Activated CD8-positive, alpha-beta T cell treated with anti-CD3 and anti-CD28 coated beads, Interleukin-2, amount 10 ng/mL, durations not matched to agents 7 days and 5 days (primary cell): ENCODE measurements around the gene CCDC57. TPM values are rescaled to one million over a fixed set of nuclear protein-coding genes. Genes with fewer than 3 reads are reported as not detected.

ENCODE experiments used
- ATAC-seq: fragments of 150-1000 bp; cut with Tn5 transposase; one replicate; pipeline ENCODE4 v1.10.0; 2021; ENCODE audit warnings: moderate library complexity
- CTCF ChIA-PET: fragments of 350-600 bp; sonication (Branson Sonifier 250); formaldehyde crosslinking; loops from one replicate; lab custom pipeline; 2021; ENCODE audit warnings: antibody characterized with exemption; lab: Charles Lee
- POLR2A ChIA-PET: fragments of 350-600 bp; sonication (Branson Sonifier 250); formaldehyde crosslinking; loops from one replicate; lab custom pipeline; 2021; ENCODE audit warnings: antibody characterized with exemption; lab: Charles Lee
- DNase-seq: peaks from one replicate; pipeline ENCODE4 v3.0.0-alpha.2; 2020
- H3K27ac Mint-ChIP-seq: one replicate; pipeline ENCODE4 v1.8.0; 2021; ENCODE audit warnings: mild to moderate bottlenecking, mixed read lengths
- H3K27me3 Mint-ChIP-seq: one replicate; pipeline ENCODE4 v1.8.0; 2021; ENCODE audit warnings: low read depth, mixed read lengths
- H3K36me3 Mint-ChIP-seq: one replicate; pipeline ENCODE4 v1.8.0; 2021; ENCODE audit warnings: low read depth, mixed read lengths
- H3K4me1 Mint-ChIP-seq: one replicate; pipeline ENCODE4 v1.8.0; 2021; ENCODE audit warnings: low read depth, mixed read lengths
- H3K4me3 Mint-ChIP-seq: one replicate; pipeline ENCODE4 v1.8.0; 2021; ENCODE audit warnings: mild to moderate bottlenecking, mixed read lengths
- H3K9me3 Mint-ChIP-seq: one replicate; pipeline ENCODE4 v1.8.0; 2022; ENCODE audit warnings: mixed read lengths; ENCODE audit not compliant: insufficient read depth
- total RNA-seq, 2 experiments: library from RNA; stranded (reverse); gene quantifications; one replicate each; pipeline ENCODE4 v1.2.3, GENCODE V29; 2021

The CCDC57 gene
- total RNA-seq, 2 experiments from 2014 or later, result 78.3 to 84.7 TPM

DNA sequence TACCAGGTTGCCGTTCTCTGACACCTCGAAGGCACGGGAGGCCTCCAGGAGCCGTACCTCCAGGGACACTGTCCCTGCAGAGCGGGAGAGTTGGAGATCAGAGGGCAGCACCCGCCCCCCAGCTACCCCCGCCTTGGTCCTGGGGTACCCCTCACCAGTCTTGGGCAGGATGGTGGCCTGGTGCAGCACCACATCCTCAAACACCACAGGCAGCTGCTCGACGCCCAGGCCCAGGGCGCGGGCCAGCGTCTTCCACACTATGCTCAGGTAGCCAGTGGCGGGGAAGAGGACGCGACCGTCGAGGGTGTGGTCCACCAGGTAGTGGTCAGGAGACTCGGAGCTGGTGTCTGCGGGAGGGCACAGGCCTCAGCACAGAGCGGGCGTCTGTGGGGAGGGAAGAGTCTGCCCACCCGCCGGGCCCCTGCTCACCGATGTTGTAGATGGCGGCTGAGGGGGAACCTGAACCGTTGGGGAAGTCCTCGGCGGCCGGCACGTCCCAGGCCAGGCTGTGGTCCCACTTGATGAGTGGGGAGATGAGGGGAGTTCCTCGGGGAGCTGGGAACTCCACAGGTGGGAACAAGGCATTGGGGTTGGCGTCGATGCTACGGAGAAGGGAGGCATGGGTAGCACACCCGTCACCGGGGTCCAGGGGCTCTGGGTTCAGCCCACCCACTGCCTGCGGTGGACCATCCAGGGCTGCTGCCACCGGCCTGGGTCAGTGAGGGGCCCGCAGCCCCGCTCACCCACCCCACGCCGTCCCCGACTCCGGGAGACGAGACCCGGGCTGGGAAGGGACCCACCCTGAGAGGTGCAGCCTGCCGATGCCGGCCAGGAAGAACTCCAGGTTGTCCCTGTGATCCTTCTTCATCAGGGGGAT, 124.4 kb downstream of the CCDC57 start:
- Mint-ChIP-seq H3K4me3 (no peak overlapping the region), H3K27me3 (no peaks in the 10 kb centered on the region), H3K27ac (no peak overlapping the region), H3K9me3 (no peaks in the 10 kb centered on the region), H3K4me1 (no peaks in the 10 kb centered on the region), H3K36me3 (peaks cover 24% of the 10 kb centered on the region)
- CTCF ChIA-PET, result no interaction called here
- ATAC-seq (no peak), DNase-seq (no peak)
- POLR2A ChIA-PET, result no interaction called here

DNA sequence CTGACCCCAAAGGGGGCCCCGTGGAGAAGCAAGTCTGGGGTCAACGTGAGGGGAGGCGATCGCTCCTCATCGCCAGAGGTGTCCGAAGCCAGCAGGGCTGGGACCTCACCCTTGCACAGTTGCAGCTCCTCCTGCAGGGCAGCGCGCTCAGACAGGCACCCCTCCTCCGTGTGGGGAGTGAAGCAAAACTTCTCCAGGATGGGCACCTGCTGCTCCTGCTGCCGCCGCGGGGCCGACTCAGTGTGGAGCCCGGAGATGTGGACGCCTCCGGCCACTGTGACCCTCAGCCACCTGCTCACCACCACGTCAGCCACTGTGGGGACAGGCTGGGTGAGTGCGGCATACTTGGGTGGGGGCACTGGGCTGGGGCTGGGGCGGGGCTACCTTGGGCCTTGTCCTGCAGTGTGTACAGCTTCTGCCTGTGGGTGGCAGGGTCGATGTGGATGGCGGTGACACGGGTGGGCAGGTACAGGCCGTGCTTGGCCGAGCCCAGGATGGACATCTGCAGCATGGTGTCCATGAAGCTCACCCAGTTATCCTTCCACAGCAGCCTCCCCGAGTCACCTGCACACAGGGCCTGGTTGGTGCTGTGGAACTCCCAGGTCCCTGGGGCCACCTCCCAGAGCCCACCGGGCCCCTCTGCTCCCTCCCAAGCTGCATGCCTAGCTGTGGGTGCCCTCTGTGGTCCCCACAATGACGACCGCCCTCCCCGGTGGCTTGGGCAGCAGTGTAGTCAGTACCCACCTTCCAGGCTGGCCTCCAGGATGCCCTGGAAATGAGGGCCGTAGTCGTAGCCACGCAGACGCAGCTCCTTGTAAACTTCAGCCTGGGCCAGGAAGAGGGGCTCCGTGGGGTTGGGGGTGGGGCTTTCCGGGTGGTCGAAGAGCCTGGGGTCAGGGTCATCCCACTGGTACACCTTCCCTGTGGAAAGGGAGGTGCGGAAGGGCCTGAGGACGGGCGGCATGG, 125.4 kb downstream of the CCDC57 start:
- no peak for ATAC-seq
- peaks cover 25% of the 10 kb centered on the region for H3K36me3 Mint-ChIP-seq
- no peaks in the 10 kb centered on the region for H3K27me3 Mint-ChIP-seq
- no peaks in the 10 kb centered on the region for H3K9me3 Mint-ChIP-seq
- no peak overlapping the region for H3K4me3 Mint-ChIP-seq
- DNase-seq, result no peak
- POLR2A ChIA-PET, result interaction anchor here (0.8 to 1.0 kb wide), 2 partner anchors 11 to 24 kb away, joined by 3 to 4 read pairs; no protein-coding TSS in a partner anchor
- H3K27ac Mint-ChIP-seq, result no peak overlapping the region
- CTCF ChIA-PET, result no interaction called here
- no peaks in the 10 kb centered on the region for H3K4me1 Mint-ChIP-seq

DNA sequence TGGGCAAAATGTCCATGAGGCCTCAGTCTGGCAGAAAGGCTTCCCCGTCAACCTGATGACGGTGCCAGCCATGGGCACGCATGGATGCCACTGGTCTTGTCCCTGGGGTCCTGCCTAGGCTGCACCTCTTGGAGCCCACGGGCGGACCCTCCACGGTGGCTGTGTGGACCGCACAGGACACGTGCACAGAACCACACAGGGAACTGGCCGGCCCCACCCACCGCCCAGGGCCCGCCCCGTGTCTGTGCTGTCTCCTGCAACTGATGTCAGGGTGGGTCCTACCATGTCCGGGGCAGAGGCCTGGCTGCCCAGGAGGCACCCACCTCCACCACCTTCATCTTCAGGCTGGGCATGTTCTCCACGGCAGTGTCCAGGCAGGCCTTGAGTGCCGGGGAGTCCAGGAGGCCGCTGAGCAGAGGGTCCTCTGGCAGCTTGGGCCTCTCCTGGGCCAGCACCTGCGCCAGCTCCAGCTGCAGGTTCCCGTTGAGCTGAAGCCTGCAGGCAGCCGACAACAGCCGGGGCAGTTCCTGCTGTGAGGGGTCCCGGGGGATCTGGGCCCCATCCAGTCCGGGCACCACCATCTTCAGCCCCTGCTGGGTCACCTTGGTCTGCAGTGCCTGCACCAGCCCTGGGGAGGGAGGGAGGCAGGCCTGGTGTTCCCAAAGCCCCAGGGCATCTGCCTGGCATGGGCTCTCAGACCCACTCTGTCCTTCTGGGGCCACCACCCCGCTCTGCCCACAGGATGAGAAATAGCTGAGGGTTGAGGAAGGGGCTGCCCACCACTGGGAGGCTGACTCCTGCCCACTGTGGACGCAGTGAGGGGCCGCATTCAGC, 126.5 kb downstream of the CCDC57 start:
- POLR2A ChIA-PET, result interaction anchor here (0.8 to 1.0 kb wide), 2 partner anchors 10 to 23 kb away, joined by 3 to 4 read pairs; no protein-coding TSS in a partner anchor
- no peaks in the 10 kb centered on the region for H3K9me3 Mint-ChIP-seq
- no peaks in the 10 kb centered on the region for H3K27me3 Mint-ChIP-seq
- peaks cover 24% of the 10 kb centered on the region for H3K36me3 Mint-ChIP-seq
- no peak for ATAC-seq
- no peak overlapping the region for H3K27ac Mint-ChIP-seq
- no peaks in the 10 kb centered on the region for H3K4me1 Mint-ChIP-seq
- DNase-seq, result no peak
- CTCF ChIA-PET, result no interaction called here
- H3K4me3 Mint-ChIP-seq, result no peak overlapping the region

DNA sequence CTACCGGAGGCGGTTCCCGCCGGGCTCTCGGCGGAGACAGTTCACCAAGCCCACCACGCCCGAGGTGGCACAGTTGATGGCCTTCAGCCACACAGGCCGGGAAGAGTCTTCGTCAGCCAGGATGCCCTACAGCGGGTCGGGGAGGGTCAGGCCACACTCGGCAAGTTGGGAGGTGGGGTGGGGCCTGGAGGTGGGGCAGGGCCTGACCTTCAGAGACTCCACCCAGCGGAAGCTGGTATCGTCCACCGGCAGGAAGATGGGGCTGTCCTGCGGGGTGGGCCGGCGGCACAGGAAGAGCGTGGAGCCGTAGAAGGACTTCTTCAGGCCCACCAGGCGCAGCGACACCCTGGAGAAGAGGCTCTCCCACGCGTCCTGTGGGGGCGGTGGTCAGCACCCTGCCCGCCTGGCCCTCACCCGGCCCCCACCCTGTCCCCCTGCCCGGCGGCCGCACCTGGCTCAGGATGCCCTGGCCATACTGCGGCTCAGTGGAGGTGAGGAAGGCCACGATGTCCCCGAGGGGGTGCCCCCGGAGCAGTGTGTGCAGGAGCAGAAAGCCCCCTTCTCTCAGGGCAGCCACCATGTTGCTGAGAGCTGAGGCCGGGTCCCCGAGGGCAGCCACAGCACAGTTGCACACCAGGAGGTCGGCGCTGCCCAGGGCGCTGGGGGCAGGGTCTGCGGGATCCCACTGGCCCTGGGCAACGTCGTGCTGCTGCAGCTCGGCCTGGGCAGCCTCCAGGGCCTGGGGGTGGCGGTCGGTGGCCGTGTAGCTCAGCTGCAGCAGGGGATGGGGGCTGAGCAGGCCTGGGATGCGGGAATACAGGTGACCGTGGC, 127.4 kb downstream of the CCDC57 start:
- CTCF ChIA-PET, result no interaction called here
- H3K4me1 Mint-ChIP-seq, result no peaks in the 10 kb centered on the region
- H3K36me3 Mint-ChIP-seq, result peaks cover 25% of the 10 kb centered on the region
- H3K9me3 Mint-ChIP-seq, result no peaks in the 10 kb centered on the region
- POLR2A ChIA-PET, result no interaction called here
- no peak for DNase-seq
- H3K4me3 Mint-ChIP-seq, result no peak overlapping the region
- H3K27me3 Mint-ChIP-seq, result no peaks in the 10 kb centered on the region
- ATAC-seq, result no peak
- no peak overlapping the region for H3K27ac Mint-ChIP-seq

DNA sequence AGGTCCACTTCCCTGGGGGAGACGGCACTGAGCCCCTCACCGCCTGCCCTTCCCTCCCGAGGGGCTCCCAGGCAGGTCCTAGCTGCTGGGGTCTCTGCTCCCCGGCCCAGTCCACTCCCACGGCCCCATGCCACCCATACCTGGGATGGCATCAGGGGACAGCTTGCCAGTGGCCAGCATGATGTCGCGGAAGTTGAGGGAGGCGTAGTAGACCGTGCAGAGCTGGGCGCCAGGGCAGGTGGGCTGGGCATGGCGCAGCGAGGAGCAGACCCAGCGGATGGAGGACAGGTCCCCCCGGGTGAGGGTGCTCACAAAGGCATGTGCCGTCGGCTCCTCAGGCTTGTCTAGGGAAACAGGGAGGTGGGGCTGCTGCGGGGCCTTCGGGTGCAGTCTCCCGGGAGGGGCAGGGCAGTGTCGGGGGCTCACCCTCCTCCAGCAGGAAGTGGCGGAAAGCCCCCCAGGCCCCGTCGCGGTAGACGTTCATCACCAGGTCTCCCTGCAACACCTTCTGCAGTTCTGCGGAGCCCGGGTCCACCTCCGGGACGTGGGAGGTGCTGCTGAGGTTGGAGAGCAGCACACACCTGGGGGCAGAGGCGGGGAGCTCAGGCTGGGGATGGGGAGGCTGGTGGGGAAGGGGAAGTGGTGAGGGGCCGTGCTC, 128.1 kb downstream of the CCDC57 start:
- H3K36me3 Mint-ChIP-seq, result peaks cover 29% of the 10 kb centered on the region
- POLR2A ChIA-PET, result no interaction called here

DNA sequence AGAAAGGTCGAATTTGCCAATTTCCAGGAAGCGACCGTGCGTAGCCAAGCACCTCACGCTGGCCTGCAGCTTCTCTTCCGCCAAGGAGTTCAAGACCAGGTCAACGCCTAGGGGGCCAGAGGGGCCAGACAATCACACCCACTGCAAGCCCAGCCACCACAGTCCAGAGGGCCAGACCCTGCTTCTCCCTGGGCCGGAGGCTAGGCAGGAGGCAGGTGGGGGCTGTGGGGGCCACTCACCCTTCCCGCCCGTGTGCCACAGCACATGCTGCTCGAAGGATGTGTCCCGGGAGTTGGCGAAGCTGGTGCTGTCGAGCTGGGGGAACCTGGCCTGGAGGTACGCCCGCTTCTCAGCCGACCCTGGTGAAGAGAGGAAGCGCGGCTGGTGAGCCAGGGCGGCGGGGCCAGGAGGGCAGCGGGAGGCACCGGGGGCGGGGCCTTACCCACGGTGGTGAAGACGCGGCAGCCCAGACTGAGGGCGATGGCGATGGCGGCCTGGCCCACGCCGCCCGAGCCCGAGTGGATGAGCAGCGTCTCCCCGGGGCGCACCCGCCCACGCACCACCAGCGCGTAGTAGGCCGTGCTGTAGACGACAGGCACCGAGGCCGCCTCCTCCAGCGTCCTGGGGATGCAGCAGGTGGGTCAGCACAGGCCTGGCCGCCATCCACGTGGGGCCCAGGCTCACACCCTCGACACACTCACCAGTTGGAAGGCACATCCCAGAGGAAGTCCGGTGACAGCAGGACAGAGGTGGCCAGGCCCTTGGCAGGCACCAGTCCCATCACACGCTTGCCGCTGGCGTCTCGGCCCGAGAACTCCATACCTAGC, 128.9 kb downstream of the CCDC57 start:
- no peak overlapping the region for H3K4me3 Mint-ChIP-seq
- POLR2A ChIA-PET, result no interaction called here
- ATAC-seq, result no peak
- no peak overlapping the region for H3K27ac Mint-ChIP-seq
- H3K27me3 Mint-ChIP-seq, result no peaks in the 10 kb centered on the region
- CTCF ChIA-PET, result no interaction called here
- no peaks in the 10 kb centered on the region for H3K4me1 Mint-ChIP-seq
- DNase-seq, result no peak
- no peaks in the 10 kb centered on the region for H3K9me3 Mint-ChIP-seq
- H3K36me3 Mint-ChIP-seq, result peaks cover 33% of the 10 kb centered on the region

More for the DNA sequence above, 128.1 kb downstream of the CCDC57 start:
- CTCF ChIA-PET, result no interaction called here
- no peak overlapping the region for H3K4me3 Mint-ChIP-seq
- DNase-seq (no peak), ATAC-seq (no peak)
- no peaks in the 10 kb centered on the region for H3K27me3 Mint-ChIP-seq
- no peaks in the 10 kb centered on the region for H3K9me3 Mint-ChIP-seq
- H3K27ac Mint-ChIP-seq, result no peak overlapping the region
- H3K4me1 Mint-ChIP-seq, result no peaks in the 10 kb centered on the region

DNA sequence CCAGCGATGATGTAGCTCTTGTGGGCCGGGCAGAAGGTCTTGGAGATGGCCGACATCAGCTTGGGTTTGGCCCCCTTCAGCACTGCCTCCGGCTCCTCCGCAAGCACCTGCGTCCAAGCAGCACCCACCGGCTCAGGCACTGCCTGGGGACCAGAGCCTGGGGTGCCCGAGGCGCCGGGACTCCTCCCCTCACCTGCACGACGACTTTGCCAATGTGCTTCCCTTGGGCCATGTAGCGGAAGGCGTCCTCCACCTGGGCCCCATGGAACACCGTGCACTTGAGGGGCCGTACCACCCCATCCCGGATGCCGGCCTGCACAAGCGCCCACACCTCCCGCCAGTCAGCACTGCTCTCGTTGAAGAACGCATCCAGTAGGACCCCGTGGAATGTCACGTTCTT, 129.6 kb downstream of the CCDC57 start:
- H3K27ac Mint-ChIP-seq, result no peak overlapping the region
- H3K4me3 Mint-ChIP-seq, result no peak overlapping the region
- ChIA-PET POLR2A (no interaction called here), CTCF (no interaction called here)
- H3K9me3 Mint-ChIP-seq, result no peaks in the 10 kb centered on the region
- no peaks in the 10 kb centered on the region for H3K27me3 Mint-ChIP-seq
- DNase-seq (no peak), ATAC-seq (no peak)
- H3K4me1 Mint-ChIP-seq, result no peaks in the 10 kb centered on the region
- peaks cover 32% of the 10 kb centered on the region for H3K36me3 Mint-ChIP-seq

DNA sequence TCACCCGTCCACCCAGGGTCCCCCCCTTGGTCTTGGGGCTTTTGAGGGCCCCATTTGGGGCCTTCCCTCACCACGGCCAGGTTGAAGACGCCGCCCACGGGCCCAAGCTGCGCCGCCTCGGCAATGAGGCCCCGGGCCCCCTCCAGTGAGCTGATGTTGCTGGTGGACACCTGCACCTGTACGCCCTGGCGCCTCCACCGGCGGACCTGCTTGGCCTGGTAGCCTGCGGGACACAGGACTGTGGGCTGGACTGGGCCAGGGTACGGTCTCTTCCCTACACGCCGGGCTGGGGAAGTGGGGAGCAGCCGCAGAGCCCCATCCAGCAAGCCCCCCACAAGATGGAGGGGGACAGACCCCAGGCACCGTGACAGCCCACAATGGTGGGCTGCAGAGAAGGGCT, 130.2 kb downstream of the CCDC57 start:
- no peak for ATAC-seq
- peaks cover 30% of the 10 kb centered on the region for H3K36me3 Mint-ChIP-seq

DNA sequence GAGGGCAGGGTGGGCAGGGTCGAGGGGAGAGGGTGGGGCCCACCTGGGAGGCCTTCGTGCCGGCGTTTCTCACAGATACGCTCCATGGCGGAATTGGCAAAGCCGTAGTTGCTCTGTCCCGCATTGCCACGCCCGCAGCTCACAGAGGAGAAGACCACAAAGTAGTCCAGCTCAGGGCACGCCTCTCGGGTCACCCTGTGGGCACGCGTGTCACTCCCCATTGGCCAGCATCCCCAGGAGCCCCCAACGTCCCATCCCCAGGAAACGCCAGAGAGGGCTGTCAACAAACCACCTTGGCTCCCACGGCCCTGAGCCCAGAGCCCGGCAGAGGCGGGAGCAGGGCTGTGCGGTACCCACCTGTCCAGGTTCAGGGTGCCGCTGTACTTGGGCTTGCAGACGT, 130.7 kb downstream of the CCDC57 start:
- no peaks in the 10 kb centered on the region for H3K9me3 Mint-ChIP-seq
- H3K4me1 Mint-ChIP-seq, result no peaks in the 10 kb centered on the region
- H3K36me3 Mint-ChIP-seq, result peaks cover 30% of the 10 kb centered on the region
- no peak overlapping the region for H3K4me3 Mint-ChIP-seq
- DNase-seq (no peak), ATAC-seq (no peak)
- no peaks in the 10 kb centered on the region for H3K27me3 Mint-ChIP-seq
- H3K27ac Mint-ChIP-seq, result no peak overlapping the region
- CTCF ChIA-PET, result no interaction called here
- POLR2A ChIA-PET, result interaction anchor here (0.6 kb wide), 1 partner anchor 11 kb away, joined by 3 read pairs; no protein-coding TSS in a partner anchor

More for the DNA sequence above, 130.2 kb downstream of the CCDC57 start:
- H3K27ac Mint-ChIP-seq, result no peak overlapping the region
- ChIA-PET CTCF (no interaction called here), POLR2A (no interaction called here)
- no peaks in the 10 kb centered on the region for H3K9me3 Mint-ChIP-seq
- no peak for DNase-seq
- H3K4me1 Mint-ChIP-seq, result no peaks in the 10 kb centered on the region
- H3K27me3 Mint-ChIP-seq, result no peaks in the 10 kb centered on the region
- no peak overlapping the region for H3K4me3 Mint-ChIP-seq

DNA sequence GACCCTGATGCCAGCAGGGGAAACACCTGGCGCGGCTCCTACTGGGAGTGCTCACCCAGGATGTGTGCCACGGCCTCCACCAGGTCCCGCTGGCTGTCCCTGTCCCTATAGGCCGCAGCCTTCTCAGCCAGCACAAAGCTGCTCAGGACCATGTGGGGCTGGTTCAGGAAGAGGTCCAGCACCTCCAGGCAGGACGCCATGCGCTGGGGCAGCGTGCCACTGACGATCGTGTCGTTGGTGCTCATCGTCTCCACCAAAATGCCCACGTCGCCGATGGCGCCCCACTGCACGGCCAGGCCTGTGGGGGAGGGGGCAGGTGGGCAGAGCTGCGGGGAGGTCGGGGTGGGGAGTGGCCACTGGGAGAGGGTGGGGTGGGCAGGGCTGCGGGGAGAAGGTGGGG, 131.1 kb downstream of the CCDC57 start:
- H3K4me3 Mint-ChIP-seq, result no peak overlapping the region
- no peak overlapping the region for H3K27ac Mint-ChIP-seq
- no peaks in the 10 kb centered on the region for H3K4me1 Mint-ChIP-seq
- DNase-seq (no peak), ATAC-seq (no peak)
- H3K27me3 Mint-ChIP-seq, result no peaks in the 10 kb centered on the region
- ChIA-PET POLR2A (interaction anchor here (0.6 kb wide), 1 partner anchor 11 kb away, joined by 3 read pairs; no protein-coding TSS in a partner anchor), CTCF (no interaction called here)
- H3K36me3 Mint-ChIP-seq, result peaks cover 30% of the 10 kb centered on the region
- no peaks in the 10 kb centered on the region for H3K9me3 Mint-ChIP-seq
